Neural cell (in vitro differentiated cells): ENCODE results near the gene ADAD1. TPM values are rescaled to one million over a fixed set of nuclear protein-coding genes. Genes with fewer than 3 reads are reported as not detected.

ENCODE experiments used
- H2AFZ ChIP-seq: fragments of 200-600, 300-800 bp; sonication (generic), shearing (Covaris generic); 2 replicates; pipeline ENCODE4 v1.6.0; 2014; ENCODE audit warnings: low read depth, mild to moderate bottlenecking, antibody characterized with exemption, low read length, moderate library complexity
- H3F3A ChIP-seq: fragments of 200-600 bp; shearing (Covaris generic); 2 replicates; pipeline ENCODE4 v1.6.1; 2016; ENCODE audit warnings: mild to moderate bottlenecking, moderate library complexity, mixed read lengths, antibody characterized with exemption, low read length; ENCODE audit not compliant: insufficient read depth, poor library complexity, severe bottlenecking
- H3K27ac ChIP-seq: fragments of 200-600, 300-800 bp; sonication (generic), shearing (Covaris generic); 2 replicates; pipeline ENCODE4 v1.5.1; 2014; ENCODE audit warnings: mild to moderate bottlenecking, low read length, moderate library complexity
- H3K27me3 ChIP-seq: fragments of 300-800, 200-600 bp; sonication (generic), shearing (Covaris generic); 2 replicates; pipeline ENCODE4 v1.6.0; 2014; ENCODE audit warnings: mild to moderate bottlenecking, low read depth, low read length, moderate library complexity; ENCODE audit not compliant: insufficient read depth
- H3K36me3 ChIP-seq: fragments of 300-800, 200-600 bp; sonication (generic), shearing (Covaris generic); 2 replicates; pipeline ENCODE4 v1.5.1; 2014; ENCODE audit warnings: mild to moderate bottlenecking, antibody characterized with exemption, low read length, moderate library complexity; ENCODE audit not compliant: insufficient read depth
- H3K4me2 ChIP-seq: fragments of 300-800, 200-600 bp; sonication (generic), shearing (Covaris generic); 2 replicates; pipeline ENCODE4 v1.6.0; 2014; ENCODE audit warnings: mild to moderate bottlenecking, low read length
- H3K4me3 ChIP-seq: fragments of 300-800, 200-600 bp; sonication (generic), shearing (Covaris generic); 2 replicates; pipeline ENCODE4 v1.5.1; 2014; ENCODE audit warnings: mild to moderate bottlenecking, low read length, moderate library complexity
- H3K79me2 ChIP-seq: fragments of 200-600 bp; shearing (Covaris generic); replicated peaks from 2 replicates; pipeline ENCODE4 v1.6.0; 2014; ENCODE audit warnings: mild to moderate bottlenecking, low read length, moderate library complexity; ENCODE audit not compliant: insufficient read depth
- H3K9ac ChIP-seq: fragments of 300-800, 200-600 bp; sonication (generic), shearing (Covaris generic); 2 replicates; pipeline ENCODE4 v1.6.1; 2016; ENCODE audit warnings: mild to moderate bottlenecking, low read length, mixed read lengths
- H3K9me2 ChIP-seq: fragments of 200-600 bp; shearing (Covaris generic); 2 replicates; pipeline ENCODE4 v1.6.1; 2016; ENCODE audit warnings: mild to moderate bottlenecking, low read length, mixed read lengths; ENCODE audit not compliant: insufficient read depth
- H3K9me3 ChIP-seq: fragments of 200-600, 300-800 bp; sonication (generic), shearing (Covaris generic); 2 replicates; pipeline ENCODE4 v1.6.1; 2016; ENCODE audit warnings: mild to moderate bottlenecking, mixed run types, low read length, moderate library complexity, mixed read lengths
- H4K20me1 ChIP-seq: fragments of 200-600 bp; shearing (Covaris generic); 2 replicates; pipeline ENCODE4 v1.6.1; 2016; ENCODE audit warnings: mild to moderate bottlenecking, mixed run types; ENCODE audit not compliant: insufficient read depth
- CTCF ChIP-seq: fragments of 450-650 bp; IDR thresholded peaks from 2 replicates; pipeline ENCODE4 v1.5.1; 2014; ENCODE audit warnings: antibody characterized with exemption, mild to moderate bottlenecking, moderate library complexity; ENCODE audit not compliant: poor library complexity, severe bottlenecking
- EP300 ChIP-seq: fragments of 450-650 bp; conservative IDR thresholded peaks from 2 replicates; pipeline ENCODE4 v1.6.1; 2014; ENCODE audit warnings: antibody characterized with exemption, mild to moderate bottlenecking, moderate library complexity; ENCODE audit not compliant: poor library complexity, severe bottlenecking
- EZH2 ChIP-seq: fragments of 200-600, 300-800 bp; shearing (Covaris generic), sonication (generic); IDR thresholded peaks from 2 replicates; pipeline ENCODE4 v1.6.1; 2014; ENCODE audit warnings: antibody characterized with exemption, low read length, borderline replicate concordance, mild to moderate bottlenecking; ENCODE audit not compliant: insufficient read depth, poor library complexity, severe bottlenecking
- MXI1 ChIP-seq: fragments of 450-650 bp; conservative IDR thresholded peaks from 2 replicates; pipeline ENCODE4 v1.6.1; 2014; ENCODE audit warnings: antibody characterized with exemption, mild to moderate bottlenecking; ENCODE audit not compliant: poor library complexity, severe bottlenecking
- POLR2AphosphoS5 ChIP-seq: IDR thresholded peaks from 2 replicates; pipeline ENCODE4 v1.6.1; 2012
- RAD21 ChIP-seq: fragments of 450-650 bp; conservative IDR thresholded peaks from 2 replicates; pipeline ENCODE4 v1.6.1; 2014; ENCODE audit warnings: antibody characterized with exemption, mild to moderate bottlenecking, moderate library complexity
- REST ChIP-seq: IDR thresholded peaks from 2 replicates; pipeline ENCODE4 v1.6.1; 2012; ENCODE audit warnings: borderline replicate concordance
- SMC3 ChIP-seq: fragments of 450-650 bp; conservative IDR thresholded peaks from 2 replicates; pipeline ENCODE4 v1.6.1; 2014; ENCODE audit warnings: antibody characterized with exemption, mild to moderate bottlenecking, moderate library complexity; ENCODE audit not compliant: poor library complexity
- TAF1 ChIP-seq: IDR thresholded peaks from 2 replicates; pipeline ENCODE4 v1.6.1; 2012; ENCODE audit warnings: low read depth
- polyA plus RNA-seq: library from polyadenylated mRNA; depleted of rRNA; stranded (reverse); fragments of >200 nt; gene quantifications from 2 replicates; pipeline ENCODE4 v1.2.3, GENCODE V29; 2014

ADAD1 gene
- polyA plus RNA-seq, 1 donor from 2014 or later, result not detected

DNA sequence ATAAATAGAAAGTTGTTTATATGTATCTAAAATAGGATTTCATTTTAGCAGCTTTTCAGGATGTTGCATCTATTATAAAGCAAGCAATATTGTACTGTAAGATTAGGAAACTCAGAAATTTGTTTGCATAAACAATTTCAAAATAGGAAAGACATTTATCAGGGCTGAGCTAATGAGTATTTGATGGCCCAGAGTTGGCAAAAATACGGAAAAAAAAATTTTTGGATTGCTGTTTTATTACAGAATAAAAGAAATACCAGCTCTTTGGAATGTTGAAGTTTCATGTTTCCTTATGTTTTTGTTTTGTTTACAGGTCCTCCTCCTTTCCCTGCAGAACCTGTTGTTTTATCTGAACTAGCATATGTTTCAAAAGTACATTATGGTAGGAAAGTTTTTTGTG, 14.5 kb downstream of the ADAD1 start:
- no peak overlapping the region for H3K4me3 ChIP-seq
- no peak for TF ChIP-seq EP300
- TF ChIP-seq TAF1, result no peak
- no peaks in the 10 kb centered on the region for H3K36me3 ChIP-seq
- no peaks in the 10 kb centered on the region for H3K9me2 ChIP-seq
- H3K4me2 ChIP-seq, result no peak overlapping the region
- H3F3A ChIP-seq, result no peaks in the 10 kb centered on the region
- no peaks in the 10 kb centered on the region for H3K27me3 ChIP-seq
- H3K9me3 ChIP-seq, result no peaks in the 10 kb centered on the region
- no peak overlapping the region for H3K9ac ChIP-seq
- H3K79me2 ChIP-seq, result no peaks in the 10 kb centered on the region
- H2AFZ ChIP-seq, result no peak overlapping the region
- H4K20me1 ChIP-seq, result no peaks in the 10 kb centered on the region
- no peak overlapping the region for H3K27ac ChIP-seq

DNA sequence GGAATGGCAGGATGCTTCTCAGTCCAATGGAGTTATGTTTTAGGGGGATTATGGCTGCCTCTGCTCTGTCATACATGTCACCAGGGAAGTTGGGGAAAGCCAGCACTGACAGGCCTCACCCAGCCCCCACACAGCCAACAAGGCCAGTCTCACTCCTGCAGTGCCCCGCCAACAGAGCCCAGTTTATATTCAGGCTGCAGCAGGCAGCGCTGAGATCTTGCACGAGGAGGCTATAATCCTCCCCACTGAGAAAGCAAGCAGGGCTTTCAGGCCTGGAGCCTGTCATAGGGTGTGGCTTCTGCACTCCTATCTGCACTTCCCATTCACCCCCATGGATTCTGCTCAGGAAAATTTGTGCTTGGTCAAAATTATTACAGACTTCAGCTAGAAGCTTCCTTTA, 25.1 kb downstream of the ADAD1 start:
- Histone ChIP-seq H3K27ac (no peak overlapping the region), H3F3A (no peaks in the 10 kb centered on the region)
- no peak for TF ChIP-seq EZH2
- no peak for TF ChIP-seq SMC3
- TF ChIP-seq TAF1, result no peak
- TF ChIP-seq REST, result no peak
- no peak for TF ChIP-seq CTCF
- no peak for TF ChIP-seq RAD21
- TF ChIP-seq EP300, result no peak
- no peak for TF ChIP-seq POLR2AphosphoS5
- TF ChIP-seq MXI1, result no peak

GRCh38 chr4:122412547-122412946, 33.7 kb downstream of the ADAD1 start:
- Histone ChIP-seq H2AFZ (no peak overlapping the region), H4K20me1 (no peaks in the 10 kb centered on the region), H3K9ac (no peak overlapping the region), H3K36me3 (no peaks in the 10 kb centered on the region), H3K79me2 (no peaks in the 10 kb centered on the region), H3K27ac (no peak overlapping the region), H3K9me2 (no peaks in the 10 kb centered on the region), H3K4me3 (no peak overlapping the region), H3K9me3 (no peaks in the 10 kb centered on the region), H3K4me2 (no peak overlapping the region), H3F3A (no peaks in the 10 kb centered on the region), H3K27me3 (no peaks in the 10 kb centered on the region)
- no peak for TF ChIP-seq SMC3
- no peak for TF ChIP-seq MXI1

More for the DNA sequence above, 25.1 kb downstream of the ADAD1 start:
- no peaks in the 10 kb centered on the region for H3K79me2 ChIP-seq
- no peaks in the 10 kb centered on the region for H3K9me3 ChIP-seq
- no peaks in the 10 kb centered on the region for H4K20me1 ChIP-seq
- no peak overlapping the region for H3K9ac ChIP-seq
- no peak overlapping the region for H3K4me2 ChIP-seq
- no peak overlapping the region for H2AFZ ChIP-seq
- H3K9me2 ChIP-seq, result no peaks in the 10 kb centered on the region
- no peaks in the 10 kb centered on the region for H3K36me3 ChIP-seq
- H3K27me3 ChIP-seq, result no peaks in the 10 kb centered on the region
- H3K4me3 ChIP-seq, result no peak overlapping the region
